GM18499 (cell line): ENCODE data around the gene CS.
"Not testable (repeated sequence)": the region's sequence is repeated elsewhere in the genome, so short reads cannot be mapped to it uniquely, and the experiment has no call there.

ENCODE experiments used
- ATAC-seq: cut with Tn5 transposase; IDR thresholded peaks from one replicate; pipeline ENCODE4 v1.9.1; 2021; ENCODE audit warnings: moderate number of reproducible peaks; ENCODE audit not compliant: insufficient read depth, unreplicated experiment

The CS gene

DNA sequence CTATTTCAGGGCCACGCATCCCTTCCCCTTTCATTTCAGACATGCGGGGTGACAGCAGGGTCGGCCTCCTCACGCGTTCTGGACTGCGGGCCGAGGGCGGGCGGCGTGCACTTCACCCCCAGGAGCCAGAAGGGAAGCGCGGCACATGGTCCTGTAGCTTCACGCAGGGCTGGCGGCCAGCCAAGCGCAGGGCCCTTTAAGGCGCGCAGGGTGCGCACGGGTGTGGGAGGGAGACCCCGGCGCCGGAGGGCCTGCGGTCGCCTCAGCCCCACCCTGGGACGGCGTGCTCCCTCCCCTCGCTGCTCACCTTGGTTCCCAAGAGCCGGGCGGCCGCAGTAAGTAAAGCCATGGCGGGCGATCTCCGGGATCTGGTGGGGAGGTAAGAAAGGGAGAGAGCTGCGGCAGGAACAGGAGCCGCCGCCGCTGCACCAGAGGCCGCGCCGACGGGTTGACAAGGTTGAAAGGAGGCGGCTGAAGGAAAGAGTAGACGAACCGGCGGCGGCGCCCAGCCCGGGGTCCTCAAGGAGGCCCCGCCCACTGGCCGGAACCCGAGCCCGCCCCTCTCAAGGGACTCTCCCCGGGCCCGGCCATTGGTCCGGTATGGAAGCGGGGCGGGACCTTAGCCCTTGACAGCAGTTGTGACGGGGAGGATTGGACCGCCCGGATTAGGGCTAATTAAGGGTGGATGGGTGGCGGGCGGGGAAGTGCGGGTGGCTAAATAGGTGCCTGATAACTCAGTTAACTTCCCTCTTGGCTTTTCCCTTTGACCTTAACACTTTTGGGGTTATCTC, at the start of gene CS:
TSS of gene CS (minus strand) at position 478 of the 791 bp plus-strand sequence. CDS start at position 349, 129 bp downstream.
- ATAC-seq: peak; percentile 69

DNA sequence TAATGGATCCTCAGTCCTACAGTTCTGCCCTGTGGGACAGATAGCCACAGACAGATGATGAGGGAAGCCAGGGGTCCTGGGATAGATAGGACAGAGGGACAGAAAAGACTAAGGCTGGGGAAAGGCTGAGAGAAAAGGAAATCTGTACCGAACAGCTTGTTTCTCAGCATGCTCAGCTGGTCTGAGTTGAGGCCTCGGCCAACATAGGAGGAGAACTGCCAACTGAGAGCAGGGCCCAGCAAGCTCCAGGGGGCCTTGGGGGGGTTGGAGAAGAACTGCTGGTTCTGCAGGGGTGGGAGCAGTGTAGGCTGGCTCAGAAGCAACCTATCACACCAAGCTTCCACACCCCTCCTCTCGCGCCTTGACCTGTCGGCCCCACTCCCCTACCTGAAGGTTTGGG, 48.6 kb upstream of the CS start:
- no peak for ATAC-seq

DNA sequence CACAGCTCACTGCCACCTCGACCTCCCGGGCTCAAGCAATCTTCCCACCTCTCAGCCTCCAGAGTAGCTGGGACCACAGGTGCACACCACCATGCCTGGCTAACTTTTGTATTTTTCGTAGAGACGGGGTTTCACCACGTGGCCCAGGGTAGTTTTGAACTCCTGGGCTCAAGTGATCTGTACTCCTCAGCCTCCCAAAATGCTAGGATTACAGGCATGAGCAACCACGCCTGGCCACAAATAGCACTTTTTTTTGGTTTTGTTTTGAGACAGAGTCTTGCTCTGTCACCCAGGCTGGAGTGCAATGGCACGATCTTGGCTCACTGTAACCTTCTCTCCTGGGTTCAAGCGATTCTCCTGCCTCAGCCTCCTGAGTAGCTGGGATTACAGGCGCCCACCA, 47.1 kb upstream of the CS start:
- not testable (repeated sequence) for ATAC-seq

DNA sequence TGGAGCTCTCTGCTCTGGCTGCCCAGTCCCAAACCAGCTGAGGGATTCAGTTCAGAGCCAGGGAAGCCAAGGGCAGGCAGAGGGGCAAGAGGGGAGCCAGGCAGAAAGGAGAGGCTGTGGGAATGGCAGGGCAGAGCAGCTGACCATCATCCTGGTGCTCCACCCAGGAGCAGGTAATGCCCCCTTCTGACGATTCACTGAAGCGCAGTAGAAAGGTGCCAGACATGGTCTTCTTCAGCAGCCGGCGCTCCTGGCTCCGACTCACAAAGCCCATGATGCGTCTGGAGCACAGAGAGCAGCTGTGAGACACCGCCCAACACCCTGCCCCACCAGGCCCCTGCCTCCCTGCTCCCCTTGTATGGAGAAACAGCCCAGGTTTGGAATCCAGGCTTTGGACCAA, 46.5 kb upstream of the CS start:
- ATAC-seq: no peak

DNA sequence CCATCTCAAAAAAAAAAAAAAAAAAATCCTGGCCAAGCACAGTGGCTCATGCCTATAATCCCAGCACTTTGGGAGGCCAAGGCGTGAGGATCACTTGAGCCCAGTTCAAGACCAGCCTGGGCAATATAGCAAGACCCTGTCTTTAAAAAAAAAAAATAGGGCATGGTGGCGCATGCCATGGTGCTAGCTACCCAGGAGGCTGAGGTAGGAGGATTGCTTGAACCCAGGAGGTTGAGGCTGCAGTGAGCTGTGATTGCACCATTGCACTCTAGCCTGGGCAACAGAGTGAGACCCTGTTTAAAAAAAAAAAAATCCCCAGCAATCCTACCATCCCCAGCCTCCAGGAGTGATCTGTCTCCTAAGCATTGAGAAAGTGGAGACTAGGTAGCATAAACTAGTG, 42.2 kb upstream of the CS start:
- ATAC-seq: not testable (repeated sequence)

DNA sequence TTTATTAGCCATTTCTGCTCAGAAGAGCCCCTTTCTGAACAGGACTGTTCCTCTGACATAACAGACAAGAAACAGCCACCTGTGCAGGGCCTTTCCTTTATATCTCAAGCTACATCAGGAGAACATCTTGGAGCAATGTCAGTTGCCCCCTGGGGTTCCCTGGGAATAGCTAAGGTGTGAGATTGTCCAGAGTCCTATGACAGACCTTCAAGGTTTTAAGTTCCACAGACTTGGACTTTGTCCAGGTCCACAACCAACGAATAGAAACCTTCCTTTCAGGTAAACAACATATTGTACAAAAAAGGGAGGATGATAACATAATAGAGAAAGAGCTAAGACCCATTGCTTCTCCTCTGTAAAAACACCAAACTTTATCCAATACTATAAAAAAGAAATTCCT, 41.5 kb upstream of the CS start:
- no peak for ATAC-seq

DNA sequence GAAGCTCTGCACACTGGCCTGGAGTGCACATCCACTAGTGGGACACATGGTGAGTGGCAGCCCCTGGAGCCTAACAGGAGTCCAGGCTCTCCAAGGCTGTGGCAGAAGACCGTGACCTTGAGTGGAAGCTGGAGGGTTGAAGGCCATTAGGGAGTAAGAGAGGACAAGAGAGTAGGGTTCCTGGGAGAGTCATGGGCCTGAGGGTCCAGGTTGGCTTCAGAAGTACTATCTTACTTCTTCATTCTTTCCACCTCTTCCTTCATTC, 39.0 kb upstream of the CS start:
- ATAC-seq: no peak

DNA sequence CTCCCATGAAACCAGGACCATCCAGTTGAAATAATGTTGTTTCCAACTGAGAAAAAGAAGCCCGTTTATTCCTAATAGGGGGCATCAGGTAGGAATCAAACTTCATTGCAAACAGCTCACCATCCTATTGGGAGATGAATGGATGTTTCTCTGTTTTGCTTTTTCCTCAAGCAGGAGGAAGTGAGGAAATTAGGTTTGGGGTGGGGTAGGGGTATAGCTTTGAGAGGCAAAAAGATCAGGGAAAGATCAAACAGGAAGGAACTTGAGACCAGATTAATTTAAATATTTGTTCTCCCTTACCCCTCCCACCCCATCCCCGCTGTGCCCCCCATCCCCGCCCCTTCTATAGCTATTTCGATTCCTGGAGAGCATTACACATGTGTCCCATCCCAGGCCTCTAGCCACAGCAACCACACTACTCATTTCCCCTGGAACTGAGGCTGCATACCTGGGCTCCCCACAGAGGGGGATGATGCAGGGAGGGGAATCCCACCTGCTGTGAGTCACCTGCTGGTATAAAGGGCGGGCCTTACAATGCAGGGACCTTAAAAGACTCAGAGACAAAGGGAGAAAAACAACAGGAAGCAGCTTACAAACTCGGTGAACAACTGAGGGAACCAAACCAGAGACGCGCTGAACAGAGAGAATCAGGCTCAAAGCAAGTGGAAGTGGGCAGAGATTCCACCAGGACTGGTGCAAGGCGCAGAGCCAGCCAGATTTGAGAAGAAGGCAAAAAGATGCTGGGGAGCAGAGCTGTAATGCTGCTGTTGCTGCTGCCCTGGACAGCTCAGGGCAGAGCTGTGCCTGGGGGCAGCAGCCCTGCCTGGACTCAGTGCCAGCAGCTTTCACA, 38.4 kb upstream of the CS start, which contains the start of gene IL23A:
TSS of gene IL23A (plus strand) at position 577 of the 850 bp plus-strand sequence. CDS start at position 738, 161 bp downstream.
- ATAC-seq: no peak

DNA sequence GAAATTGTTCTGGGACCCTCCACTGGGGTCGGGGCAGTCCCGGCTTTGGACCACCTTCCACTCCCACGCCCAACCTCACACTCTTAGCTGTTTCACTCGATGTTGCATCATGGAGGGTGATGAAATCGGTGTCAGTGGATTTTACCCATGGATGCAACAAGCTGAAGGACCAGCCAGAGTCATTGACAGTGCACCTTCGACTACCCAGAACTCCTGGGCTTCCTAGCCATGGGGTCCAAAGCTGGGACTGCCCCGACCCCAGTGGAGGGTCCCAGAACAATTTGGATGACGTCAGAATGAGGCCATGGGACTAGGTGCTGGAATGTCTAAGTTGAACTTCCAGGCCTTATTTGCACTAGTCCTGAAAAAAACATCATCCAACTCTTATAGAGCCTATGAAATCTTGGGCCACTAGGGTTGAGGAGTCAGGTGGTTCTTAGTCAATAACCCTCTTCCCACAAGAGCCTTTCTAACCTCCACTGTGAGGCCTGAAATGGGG, 37.7 kb upstream of the CS start:
- ATAC-seq: no peak

DNA sequence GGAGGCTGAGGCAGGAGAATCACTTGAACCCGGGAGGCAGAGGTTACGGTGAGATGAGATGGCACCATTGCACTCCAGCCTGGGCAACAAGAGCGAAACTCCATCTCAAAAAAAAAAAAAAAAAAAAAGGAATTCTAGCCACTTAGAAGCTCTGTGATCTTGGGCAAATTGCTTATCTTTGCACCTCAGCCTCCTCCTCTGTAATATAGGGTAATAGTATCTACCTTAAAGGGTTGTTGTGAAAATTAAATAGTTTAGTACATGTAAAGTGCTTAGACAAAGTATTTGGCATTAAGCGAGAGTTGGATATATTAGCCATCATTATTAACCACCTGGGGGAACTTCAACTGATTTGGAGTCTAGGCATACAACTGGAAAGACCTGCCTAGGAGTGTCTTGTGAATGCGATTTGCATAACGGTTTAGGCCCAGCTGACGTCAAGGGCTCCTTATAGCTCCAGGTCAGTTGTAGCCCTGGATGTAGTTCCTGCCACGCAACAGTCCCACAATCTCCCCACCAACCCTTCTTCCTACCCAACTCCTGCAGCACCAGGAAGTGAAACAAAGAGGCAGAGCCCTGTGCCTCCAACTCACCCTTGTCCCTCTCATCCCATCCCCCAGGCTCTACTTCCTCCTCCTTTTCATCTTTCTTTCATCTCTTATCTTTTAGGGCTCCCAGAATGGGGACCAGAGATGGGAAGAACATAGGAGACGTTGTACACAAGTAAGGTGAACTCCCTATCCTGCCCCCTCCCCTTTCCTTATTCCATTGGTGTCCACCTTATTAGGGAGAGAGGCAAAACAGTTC, 36.4 kb upstream of the CS start:
- no peak for ATAC-seq

DNA sequence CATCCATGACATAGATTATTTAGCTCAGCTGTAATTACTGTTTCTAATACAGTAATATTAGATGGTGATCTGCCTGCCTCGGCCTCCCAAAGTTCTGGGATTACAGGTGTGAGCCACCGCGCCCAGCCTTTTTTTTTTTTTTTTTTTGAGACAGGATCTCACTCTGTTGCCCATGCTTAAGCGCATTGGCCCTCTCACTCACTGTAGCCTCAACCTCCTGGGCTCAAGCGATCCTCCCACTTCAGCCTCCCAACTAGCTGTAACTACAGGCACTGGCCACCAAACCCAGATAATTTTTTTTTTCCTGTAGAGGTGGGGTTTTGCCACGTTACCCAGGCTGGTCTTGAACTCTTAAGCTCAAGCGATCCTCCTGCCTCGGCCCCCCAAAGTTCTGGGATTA, 35.4 kb upstream of the CS start:
- ATAC-seq: not testable (repeated sequence)

DNA sequence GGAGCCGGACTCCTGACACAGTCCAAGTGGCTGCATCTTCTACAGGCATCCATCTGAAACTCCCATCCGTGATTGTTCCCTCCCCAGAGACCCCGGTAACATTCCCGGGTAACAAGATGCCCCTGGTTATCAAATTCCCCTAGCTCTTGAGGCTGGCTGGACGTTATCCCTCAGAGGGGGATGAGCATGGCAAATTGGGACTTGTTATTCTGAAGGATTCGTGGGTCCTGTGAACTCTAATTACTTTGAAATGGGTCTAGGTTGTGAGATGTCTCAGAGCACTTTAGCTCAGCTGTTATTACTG, 34.3 kb upstream of the CS start:
- ATAC-seq: no peak

DNA sequence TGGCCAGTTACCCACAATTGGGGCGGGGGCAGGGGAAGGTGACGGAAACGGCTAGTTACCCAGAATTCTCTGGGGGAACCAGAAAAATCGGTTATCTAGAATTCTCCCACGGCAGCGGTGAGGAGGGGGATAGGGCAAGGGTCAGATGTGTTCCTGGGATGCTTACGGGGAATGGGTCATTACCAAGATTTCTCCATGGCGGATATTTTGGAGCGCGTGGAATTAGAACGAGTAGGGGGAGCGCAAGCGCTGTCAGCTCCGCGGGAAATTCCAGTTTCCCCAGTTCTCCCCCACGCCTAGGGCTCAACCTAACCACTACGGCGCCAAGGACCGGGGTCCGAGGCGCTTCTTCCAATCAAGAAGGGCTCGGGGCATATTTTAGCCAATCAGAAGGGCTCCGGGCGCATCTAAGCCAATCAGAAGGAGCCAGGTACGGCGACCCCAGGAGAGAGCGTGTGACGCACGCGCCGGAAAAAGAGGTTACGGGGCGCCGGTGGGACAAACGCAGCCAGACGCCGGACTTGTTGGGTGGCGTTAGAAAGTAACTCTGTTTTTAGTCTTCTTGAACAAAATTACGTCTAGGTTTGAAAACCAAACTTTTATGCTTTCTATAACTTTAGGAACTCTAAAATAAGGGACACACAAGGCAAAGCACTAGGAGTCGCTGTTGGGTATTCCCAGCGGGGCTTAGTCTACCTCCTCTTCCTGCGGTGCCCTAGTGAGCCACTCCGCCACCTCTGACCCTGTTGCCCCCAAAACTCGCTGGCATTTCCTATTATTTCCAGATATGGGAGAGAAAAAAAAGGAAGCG, 33.8 kb upstream of the CS start, which contains the start of gene PAN2:
TSS of gene PAN2 (minus strand) at position 322 of the 811 bp plus-strand sequence. CDS start 906 bp downstream, outside the sequence.
- ATAC-seq: no peak

DNA sequence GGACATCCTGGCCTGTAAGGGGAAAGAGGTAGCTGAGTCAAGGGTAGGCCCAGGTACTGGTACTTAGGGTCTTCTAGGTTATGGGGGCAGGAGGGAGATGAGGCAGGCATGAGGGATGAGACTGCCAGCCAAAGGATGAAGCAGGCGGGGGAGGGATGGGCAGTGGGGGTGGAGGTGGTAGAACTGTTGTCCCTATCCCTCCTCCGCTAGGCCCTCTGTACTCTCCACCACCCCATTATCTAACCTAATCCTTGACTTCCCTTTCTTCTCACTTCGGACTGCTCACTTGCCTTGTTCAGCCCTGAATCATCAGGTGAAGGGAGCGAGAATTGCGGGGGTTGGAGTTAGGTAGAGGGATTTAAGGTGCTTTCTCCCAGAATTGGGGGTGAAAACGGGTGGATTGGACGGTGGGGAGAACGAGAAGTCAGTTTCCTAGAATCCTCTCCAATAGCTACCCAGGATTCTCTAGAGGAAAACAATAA, 33.1 kb upstream of the CS start:
- ATAC-seq: no peak

DNA sequence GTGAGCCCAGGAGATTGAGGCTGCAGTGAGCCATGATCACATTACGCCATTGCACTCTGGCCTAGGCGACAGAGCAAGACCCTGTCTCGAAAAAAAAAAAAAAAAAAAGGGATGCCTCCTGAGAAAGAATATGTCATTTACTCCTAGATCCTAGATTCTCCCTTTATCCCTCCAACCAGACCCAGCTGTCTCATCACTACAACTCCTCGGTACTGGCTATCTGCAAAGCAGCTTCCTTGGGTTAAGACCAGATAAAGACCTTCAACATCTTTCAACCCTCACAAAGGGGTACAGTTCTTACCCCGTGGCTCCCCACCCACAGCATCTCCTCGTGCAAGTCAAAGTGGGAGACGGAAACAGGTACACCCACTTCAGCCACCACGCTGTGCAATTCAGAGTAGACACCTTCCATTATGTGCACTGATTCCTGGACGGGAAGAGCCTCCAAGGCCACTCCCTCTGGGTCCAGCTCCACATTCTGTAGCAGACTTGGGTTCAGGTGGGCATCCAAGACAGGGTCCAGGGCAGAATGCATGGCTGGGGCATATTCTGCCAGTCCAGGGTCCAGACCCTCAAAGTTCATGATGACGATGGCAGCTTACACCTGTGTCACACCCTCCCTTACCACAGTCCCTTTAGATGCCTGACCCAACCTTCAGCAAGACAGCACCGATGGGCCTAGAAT, 32.5 kb upstream of the CS start:
- ATAC-seq: no peak

DNA sequence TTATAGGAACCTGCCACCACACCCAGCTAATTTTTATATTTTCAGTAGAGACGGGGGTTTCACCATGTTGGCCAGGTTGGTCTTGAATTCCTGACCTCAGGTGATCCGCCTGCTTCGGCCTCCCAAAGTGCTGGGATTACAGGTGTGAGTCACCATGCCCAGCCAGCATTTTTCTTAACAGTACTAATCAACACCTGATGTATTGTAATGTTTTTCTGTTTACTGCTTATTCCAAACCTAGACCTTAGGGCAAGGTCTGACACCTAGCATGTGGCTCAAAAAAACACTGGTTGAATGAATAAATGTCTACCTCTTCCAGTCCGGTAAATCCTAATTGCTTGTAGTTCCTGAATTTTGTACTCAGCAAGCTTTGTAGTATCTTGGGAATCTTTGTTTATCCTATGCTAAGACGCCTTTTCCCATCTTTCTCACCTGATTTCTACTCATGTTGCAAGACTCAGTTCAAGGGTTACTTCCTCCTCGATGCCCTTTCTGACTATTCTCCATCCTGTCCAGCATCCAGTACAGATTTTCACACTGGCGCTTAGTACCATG, 30.9 kb upstream of the CS start:
- no peak for ATAC-seq

DNA sequence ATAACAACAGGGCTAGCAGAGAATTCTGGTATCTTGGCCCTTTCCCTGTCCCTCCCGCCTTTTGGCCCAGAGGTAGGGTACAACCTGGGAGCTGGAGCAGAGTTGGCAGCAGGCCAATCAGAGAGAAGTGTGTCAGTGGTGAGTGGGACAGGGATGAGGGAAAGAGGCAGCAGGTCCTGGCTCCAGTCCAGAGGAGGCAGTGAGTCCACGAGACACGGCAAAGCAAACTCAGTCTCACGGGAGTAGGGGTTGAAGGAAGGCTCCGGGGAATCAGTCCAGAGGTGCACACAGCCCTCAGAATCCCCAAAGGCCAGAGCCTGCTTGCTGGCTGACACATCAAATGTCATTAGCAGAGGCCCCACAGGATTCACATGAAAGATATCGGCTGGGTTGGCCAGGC, 26.4 kb upstream of the CS start:
- ATAC-seq: no peak

DNA sequence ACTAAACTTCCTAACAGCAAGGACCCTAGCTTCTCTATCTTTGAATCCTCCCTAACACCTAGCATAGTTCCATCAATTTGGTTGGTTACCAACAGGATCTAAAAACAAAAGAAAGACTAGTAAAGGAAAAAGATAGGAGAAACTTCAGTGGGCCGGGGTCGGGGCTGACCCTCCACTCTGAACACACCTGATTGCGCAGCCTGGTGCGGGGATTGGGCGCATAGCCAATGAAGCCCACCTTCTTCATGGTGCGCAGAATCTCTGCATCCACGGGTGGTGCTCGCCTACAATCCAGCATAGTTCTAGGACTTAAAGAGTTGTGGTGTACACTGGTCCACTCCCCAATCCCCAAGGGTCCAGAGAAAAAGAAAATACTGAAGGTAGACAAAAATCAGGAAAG, 26.0 kb upstream of the CS start:
- ATAC-seq: no peak

DNA sequence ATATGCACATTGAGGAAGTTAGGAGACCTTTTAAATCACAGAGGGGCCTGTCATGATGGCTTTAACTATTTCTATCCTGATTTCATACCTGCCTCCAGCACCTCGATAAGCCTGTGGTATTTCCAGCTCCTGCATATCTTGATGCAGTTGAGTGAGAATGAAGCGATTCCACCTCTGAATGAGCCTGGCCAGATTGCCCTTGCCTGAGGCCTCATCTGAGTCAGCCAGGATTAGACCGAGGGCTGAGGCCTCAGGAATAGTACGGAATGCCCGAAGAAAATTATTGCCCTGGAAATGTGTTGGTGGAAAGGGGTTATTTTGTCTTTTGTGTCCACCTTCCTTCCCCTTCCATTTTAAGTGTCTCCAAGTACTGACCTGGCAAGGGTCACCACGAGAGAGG, 24.1 kb upstream of the CS start:
- ATAC-seq: no peak
